ENCODE results near the gene SLC24A3. TPM values are rescaled to one million over a fixed set of nuclear protein-coding genes. Genes with fewer than 3 reads are reported as not detected.

The SLC24A3 gene
- total RNA-seq, 2 experiments from 2014 or later: not detected

- Histone ChIP-seq H3K4me2 (ENCODE audit: low read length) (no peak overlapping the region), H3K79me2 (ENCODE audit: insufficient read depth, low read depth, low read length) (no peaks in the 10 kb centered on the region), H2AFZ (ENCODE audit: low read length) (no peak overlapping the region), H3K36me3 (ENCODE audit: insufficient read depth, low read length) (no peaks in the 10 kb centered on the region), H3K9me3 (ENCODE audit: low read length) (no peaks in the 10 kb centered on the region), H3K4me1 (ENCODE audit: insufficient read depth, low read length, poor library complexity, severe bottlenecking) (no peaks in the 10 kb centered on the region), H3K27ac (ENCODE audit: low read depth, low read length, poor library complexity, severe bottlenecking) (no peak overlapping the region), H4K20me1 (ENCODE audit: insufficient read depth, low read length) (no peaks in the 10 kb centered on the region), H3K4me3 (ENCODE audit: low read depth, low read length, poor library complexity, severe bottlenecking) (no peak overlapping the region), H3K9me2 (ENCODE audit: insufficient read depth, low read length) (no peaks in the 10 kb centered on the region)
- intact Hi-C loops (cut with micrococcal nuclease; ENCODE audit: unreplicated experiment): no loop called here
- POLR2A ChIA-PET: no interaction called here
- no peak for DNase-seq (ENCODE audit: low spot score)
- TF ChIP-seq EZH2phosphoT487 (IDR thresholded peaks at IDR 0.05; ENCODE audit: borderline replicate concordance, low read depth, low read length) (no peak), CTCF (conservative IDR thresholded peaks at IDR 0.05; ENCODE audit: low read length) (no peak)
- CTCF ChIA-PET (ENCODE audit: unreplicated experiment): interaction anchor here (0.6 kb wide), 1 partner anchor 42 kb away, joined by 6 read pairs; no protein-coding TSS in a partner anchor
- no TSS peak for BruUV-seq (replicated peaks)
Observed at GRCh38 chr20:19624221-19624965, 412.0 kb downstream of the SLC24A3 start.

- H3K79me2 ChIP-seq (ENCODE audit: insufficient read depth, low read depth, low read length): no peaks in the 10 kb centered on the region
- no peaks in the 10 kb centered on the region for H3K4me1 ChIP-seq (ENCODE audit: insufficient read depth, low read length, poor library complexity, severe bottlenecking)
- intact Hi-C loops (cut with micrococcal nuclease; ENCODE audit: unreplicated experiment): loop anchor here (5.0 kb wide), 1 partner anchor 177 kb away; no protein-coding TSS in a partner anchor
- no peaks in the 10 kb centered on the region for H3K9me3 ChIP-seq (ENCODE audit: low read length)
- H3K4me3 ChIP-seq (ENCODE audit: low read depth, low read length, poor library complexity, severe bottlenecking): no peak overlapping the region
- POLR2A ChIA-PET: no interaction called here
- no peak for TF ChIP-seq EZH2phosphoT487 (IDR thresholded peaks at IDR 0.05; ENCODE audit: borderline replicate concordance, low read depth, low read length)
- TF ChIP-seq CTCF (conservative IDR thresholded peaks at IDR 0.05; ENCODE audit: low read length): no peak
- no peaks in the 10 kb centered on the region for H3K36me3 ChIP-seq (ENCODE audit: insufficient read depth, low read length)
- H3K4me2 ChIP-seq (ENCODE audit: low read length): no peak overlapping the region
- H3K9me2 ChIP-seq (ENCODE audit: insufficient read depth, low read length): no peaks in the 10 kb centered on the region
- DNase-seq (ENCODE audit: low spot score): no peak
- H2AFZ ChIP-seq (ENCODE audit: low read length): no peak overlapping the region
- CTCF ChIA-PET (ENCODE audit: unreplicated experiment): no interaction called here
- no peak overlapping the region for H3K27ac ChIP-seq (ENCODE audit: low read depth, low read length, poor library complexity, severe bottlenecking)
- H4K20me1 ChIP-seq (ENCODE audit: insufficient read depth, low read length): no peaks in the 10 kb centered on the region
- BruUV-seq (replicated peaks): no TSS peak
Observed at GRCh38 chr20:19625426-19625825, 413.0 kb downstream of the SLC24A3 start.

- ChIA-PET CTCF (ENCODE audit: unreplicated experiment) (no interaction called here), POLR2A (no interaction called here)
- Histone ChIP-seq H3K4me1 (ENCODE audit: insufficient read depth, low read length, poor library complexity, severe bottlenecking) (no peaks in the 10 kb centered on the region), H3K36me3 (ENCODE audit: insufficient read depth, low read length) (no peaks in the 10 kb centered on the region), H3K27ac (ENCODE audit: low read depth, low read length, poor library complexity, severe bottlenecking) (no peak overlapping the region), H3K79me2 (ENCODE audit: insufficient read depth, low read depth, low read length) (no peaks in the 10 kb centered on the region), H3K9me3 (ENCODE audit: low read length) (no peaks in the 10 kb centered on the region), H2AFZ (ENCODE audit: low read length) (no peak overlapping the region), H3K9me2 (ENCODE audit: insufficient read depth, low read length) (no peaks in the 10 kb centered on the region), H3K4me2 (ENCODE audit: low read length) (no peak overlapping the region), H4K20me1 (ENCODE audit: insufficient read depth, low read length) (no peaks in the 10 kb centered on the region), H3K4me3 (ENCODE audit: low read depth, low read length, poor library complexity, severe bottlenecking) (no peak overlapping the region)
- no peak for DNase-seq (ENCODE audit: low spot score)
- TF ChIP-seq EZH2phosphoT487 (IDR thresholded peaks at IDR 0.05; ENCODE audit: borderline replicate concordance, low read depth, low read length): no peak
- no peak for TF ChIP-seq CTCF (conservative IDR thresholded peaks at IDR 0.05; ENCODE audit: low read length)
- intact Hi-C loops (cut with micrococcal nuclease; ENCODE audit: unreplicated experiment): loop anchor here (5.0 kb wide), 1 partner anchor 175 kb away; no protein-coding TSS in a partner anchor
- no TSS peak for BruUV-seq (replicated peaks)
Observed at GRCh38 chr20:19626896-19627295, 414.5 kb downstream of the SLC24A3 start.

All from OCI-LY7 (cell line).